GM20000 (cell line): ENCODE measurements around the gene NDUFA12.

ENCODE experiments used
- DNase-seq: peaks from one replicate; pipeline ENCODE4 v3.0.0; 2012; ENCODE audit warnings: low spot score
- TF ChIP-seq, protein P1 (sequence below): IDR thresholded peaks from 2 replicates; pipeline ENCODE4 v1.5.1; 2012; ENCODE audit warnings: mild to moderate bottlenecking, control low read depth; ENCODE audit errors: extremely low read depth, missing control alignments

The NDUFA12 gene

DNA sequence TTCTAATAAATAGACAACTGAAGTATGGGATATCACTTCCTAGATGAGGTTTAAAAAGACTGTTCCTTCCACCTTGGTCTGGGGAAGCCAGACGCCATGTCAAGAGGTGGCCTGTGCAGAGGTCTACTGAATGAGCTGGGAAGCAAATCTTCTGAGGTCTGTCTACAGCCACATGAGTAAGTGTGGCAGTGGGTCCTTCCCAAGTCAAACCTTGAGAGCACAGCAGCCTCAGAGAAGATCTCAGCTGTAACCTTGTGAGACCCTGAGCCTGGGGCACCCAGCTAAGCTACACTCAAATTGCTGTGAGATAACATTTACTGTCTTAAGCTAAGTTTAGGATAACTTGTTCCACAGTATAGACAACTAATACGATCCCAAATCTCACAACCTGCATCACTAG, 20.2 kb downstream of the NDUFA12 start:
- no peak for DNase-seq
- TF ChIP-seq, protein P1, sequence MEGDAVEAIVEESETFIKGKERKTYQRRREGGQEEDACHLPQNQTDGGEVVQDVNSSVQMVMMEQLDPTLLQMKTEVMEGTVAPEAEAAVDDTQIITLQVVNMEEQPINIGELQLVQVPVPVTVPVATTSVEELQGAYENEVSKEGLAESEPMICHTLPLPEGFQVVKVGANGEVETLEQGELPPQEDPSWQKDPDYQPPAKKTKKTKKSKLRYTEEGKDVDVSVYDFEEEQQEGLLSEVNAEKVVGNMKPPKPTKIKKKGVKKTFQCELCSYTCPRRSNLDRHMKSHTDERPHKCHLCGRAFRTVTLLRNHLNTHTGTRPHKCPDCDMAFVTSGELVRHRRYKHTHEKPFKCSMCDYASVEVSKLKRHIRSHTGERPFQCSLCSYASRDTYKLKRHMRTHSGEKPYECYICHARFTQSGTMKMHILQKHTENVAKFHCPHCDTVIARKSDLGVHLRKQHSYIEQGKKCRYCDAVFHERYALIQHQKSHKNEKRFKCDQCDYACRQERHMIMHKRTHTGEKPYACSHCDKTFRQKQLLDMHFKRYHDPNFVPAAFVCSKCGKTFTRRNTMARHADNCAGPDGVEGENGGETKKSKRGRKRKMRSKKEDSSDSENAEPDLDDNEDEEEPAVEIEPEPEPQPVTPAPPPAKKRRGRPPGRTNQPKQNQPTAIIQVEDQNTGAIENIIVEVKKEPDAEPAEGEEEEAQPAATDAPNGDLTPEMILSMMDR: no peak

DNA sequence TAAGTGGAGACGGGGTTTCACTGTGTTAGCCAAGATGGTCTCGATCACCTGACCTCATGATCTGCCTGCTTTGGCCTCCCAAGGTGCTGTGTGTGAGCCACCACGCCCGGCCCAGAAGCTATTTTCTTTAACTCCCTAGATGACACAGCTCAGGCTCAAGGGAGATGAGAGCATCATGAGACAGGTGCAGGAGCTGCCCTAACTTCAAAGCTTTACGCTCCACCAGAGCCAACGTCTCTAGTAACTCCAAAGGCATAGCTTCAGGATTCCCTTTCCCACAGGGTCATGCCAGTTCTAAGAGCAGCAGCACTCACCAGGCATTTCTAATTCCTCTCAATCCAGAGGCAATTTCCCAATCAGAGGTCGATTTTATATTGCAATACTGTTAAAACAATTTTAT, 21.0 kb downstream of the NDUFA12 start:
- no peak for DNase-seq
- TF ChIP-seq, protein P1: no peak

DNA sequence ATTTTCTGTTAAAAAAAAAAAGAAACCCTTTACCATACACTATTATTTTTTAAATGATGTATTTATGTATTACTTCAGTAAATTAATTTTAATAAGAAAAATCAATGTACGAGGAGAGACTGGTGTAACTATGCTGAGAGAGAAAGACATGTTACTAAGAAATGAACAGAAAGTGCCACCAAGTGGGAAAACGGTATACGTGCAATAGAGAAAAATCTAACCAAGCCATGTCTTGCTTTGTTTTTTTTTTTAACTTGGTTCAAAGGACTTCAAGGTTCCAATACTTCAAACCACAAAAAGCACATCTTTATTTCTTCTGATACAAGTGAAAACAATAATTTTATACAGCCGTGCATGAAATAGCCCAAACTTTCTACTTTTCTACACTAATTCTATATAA, 22.9 kb downstream of the NDUFA12 start:
- no peak for DNase-seq
- TF ChIP-seq, protein P1: no peak

DNA sequence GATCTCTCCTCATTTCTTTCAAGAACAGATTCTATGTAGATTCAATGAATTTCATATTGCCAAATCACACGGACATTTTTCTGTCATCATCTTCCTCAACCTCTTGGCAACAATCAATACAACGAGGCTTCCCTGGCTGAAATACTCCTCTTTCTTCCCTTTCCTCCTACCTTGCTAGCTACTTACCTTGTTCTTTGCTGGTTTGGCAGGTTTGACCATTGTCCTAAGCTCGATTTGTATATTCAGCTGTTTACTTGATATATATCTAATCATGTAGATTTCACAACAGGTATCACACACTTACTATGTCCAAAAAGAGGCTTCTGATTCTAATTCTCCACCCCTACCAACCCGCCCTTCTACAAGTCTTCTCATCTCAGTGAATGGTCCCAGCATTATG, 23.6 kb downstream of the NDUFA12 start:
- TF ChIP-seq, protein P1: no peak
- no peak for DNase-seq

DNA sequence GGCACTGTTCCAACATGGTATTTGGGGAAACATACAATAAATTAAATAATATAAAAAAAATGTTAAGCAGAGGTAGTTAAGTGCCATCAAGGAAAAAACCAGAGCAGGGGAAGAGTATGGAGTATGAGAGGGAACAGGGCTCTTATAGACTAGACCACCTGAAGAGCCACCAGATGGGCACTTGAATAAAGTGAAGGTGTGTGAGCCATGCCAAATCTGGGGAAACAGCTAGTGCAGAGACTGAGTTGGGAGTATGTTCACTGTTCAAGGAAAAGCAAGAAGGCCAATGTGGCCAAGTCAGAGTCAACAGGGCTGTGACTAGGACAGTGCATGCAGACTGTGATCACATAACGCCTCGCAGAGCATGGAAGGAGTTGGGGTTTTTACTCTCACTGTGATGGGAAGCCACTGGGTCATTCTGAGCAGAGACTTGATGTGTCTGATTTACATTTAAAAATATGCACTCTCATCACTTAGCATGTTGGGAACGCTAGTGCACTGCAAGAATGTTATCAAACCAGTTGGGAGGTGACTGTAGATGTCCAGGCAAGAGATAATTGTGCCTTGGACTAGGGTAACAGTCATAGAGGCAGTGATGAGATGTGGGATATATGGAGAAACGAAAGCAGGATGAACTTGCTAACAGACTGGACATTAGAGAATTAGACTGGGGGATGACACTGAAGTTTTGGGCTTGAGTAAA, 25.6 kb downstream of the NDUFA12 start:
- DNase-seq: no peak
- TF ChIP-seq, protein P1: no peak

DNA sequence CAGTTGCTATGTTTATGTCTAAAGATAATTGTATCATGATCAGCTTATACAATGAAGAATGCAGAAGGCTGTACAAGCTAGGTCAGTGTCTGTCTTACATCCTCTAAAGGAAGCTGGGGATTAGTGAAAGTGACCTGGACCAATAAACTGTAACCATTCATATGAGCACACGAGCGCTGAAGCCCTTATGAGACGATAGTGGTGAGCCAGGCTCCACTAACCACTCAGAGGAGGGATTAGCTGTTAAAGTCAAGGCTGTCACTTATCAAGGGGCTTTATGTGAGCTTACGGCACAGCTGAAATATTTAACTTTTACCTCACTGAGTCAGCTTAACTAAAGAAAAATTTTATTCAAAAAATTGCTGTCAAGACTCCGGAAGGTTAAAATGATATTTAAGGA, 30.3 kb downstream of the NDUFA12 start:
- TF ChIP-seq, protein P1: no peak
- DNase-seq: no peak

DNA sequence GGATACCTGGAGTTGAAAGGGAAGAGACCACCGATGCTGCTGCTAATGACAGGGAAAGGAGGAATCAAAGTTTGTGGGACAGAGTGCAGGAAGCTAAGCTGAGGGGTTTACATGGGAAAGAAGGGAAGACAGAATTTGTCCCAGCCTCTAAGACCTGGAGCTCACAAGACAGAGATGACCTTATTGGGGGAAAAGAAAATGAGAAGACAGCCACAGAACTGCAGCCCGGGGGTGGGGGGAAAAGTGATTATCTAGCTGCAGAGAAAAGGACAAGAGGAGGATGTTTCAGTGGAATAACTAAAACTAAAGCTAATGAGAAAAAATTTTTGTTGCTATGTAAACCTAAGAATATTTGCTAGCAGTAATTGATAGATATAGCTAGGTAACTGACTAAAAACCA, 30.7 kb downstream of the NDUFA12 start:
- TF ChIP-seq, protein P1: no peak
- DNase-seq: no peak
